HFF-Myc (cell line): Measurements from ENCODE around the gene LRRFIP2.

Source experiments
- DNase-seq: peaks from one replicate; pipeline ENCODE4 v3.0.0-alpha.2; 2011; ENCODE audit warnings: low read depth; ENCODE audit errors: extremely low read depth
- H3K4me3 ChIP-seq: replicated peaks from 2 replicates; pipeline ENCODE4 v1.5.1; 2011; ENCODE audit warnings: low read depth, mild to moderate bottlenecking, control low read depth, low read length
- TF ChIP-seq, protein P1 (sequence below): IDR thresholded peaks from 2 replicates; pipeline ENCODE4 v1.5.1; 2012; ENCODE audit warnings: mild to moderate bottlenecking, low read depth, low read length, control low read depth; ENCODE audit errors: missing control alignments

Gene LRRFIP2

DNA sequence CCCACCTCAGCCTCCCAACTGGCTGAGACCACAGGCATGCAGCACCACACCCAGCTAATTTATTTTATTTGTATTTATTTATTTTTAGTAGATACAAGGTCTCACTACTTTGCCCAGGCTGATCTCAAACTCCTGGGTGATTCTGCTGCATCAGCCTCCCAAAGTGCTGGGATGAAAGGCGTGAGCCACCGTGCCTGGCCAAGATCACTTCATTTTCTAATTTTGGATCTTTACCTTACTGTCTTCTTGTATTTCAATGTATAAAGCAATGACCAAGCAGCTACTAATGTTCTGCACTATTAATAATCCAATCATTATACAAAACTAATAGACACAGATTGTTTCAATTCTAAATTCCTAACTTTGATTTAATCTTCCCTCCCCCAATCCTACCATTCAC, 56.2 kb downstream of the LRRFIP2 start:
- no peak for DNase-seq

DNA sequence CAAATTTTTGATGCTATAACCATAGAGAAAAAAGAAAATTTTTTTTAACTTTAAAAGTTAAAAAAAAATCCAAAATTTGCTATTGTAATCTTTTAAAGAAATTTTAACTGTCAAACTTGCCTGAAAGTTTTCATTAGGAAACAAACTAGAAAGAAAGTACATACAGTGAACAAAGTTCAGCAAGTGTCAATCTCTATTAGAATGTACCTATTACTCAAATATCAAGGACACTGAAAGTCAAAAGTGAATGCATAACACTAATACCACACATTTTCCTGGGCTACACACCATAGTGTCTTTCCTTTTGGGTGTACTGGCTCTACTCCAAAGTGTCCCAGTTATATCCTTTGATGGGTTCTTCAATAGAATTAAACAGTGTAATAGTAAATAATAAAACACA, 56.8 kb downstream of the LRRFIP2 start:
- TF ChIP-seq, protein P1, sequence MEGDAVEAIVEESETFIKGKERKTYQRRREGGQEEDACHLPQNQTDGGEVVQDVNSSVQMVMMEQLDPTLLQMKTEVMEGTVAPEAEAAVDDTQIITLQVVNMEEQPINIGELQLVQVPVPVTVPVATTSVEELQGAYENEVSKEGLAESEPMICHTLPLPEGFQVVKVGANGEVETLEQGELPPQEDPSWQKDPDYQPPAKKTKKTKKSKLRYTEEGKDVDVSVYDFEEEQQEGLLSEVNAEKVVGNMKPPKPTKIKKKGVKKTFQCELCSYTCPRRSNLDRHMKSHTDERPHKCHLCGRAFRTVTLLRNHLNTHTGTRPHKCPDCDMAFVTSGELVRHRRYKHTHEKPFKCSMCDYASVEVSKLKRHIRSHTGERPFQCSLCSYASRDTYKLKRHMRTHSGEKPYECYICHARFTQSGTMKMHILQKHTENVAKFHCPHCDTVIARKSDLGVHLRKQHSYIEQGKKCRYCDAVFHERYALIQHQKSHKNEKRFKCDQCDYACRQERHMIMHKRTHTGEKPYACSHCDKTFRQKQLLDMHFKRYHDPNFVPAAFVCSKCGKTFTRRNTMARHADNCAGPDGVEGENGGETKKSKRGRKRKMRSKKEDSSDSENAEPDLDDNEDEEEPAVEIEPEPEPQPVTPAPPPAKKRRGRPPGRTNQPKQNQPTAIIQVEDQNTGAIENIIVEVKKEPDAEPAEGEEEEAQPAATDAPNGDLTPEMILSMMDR, result no peak
- H3K4me3 ChIP-seq, result no peak overlapping the region
- no peak for DNase-seq

More for the DNA sequence above, 56.2 kb downstream of the LRRFIP2 start:
- TF ChIP-seq, protein P1, result no peak
- H3K4me3 ChIP-seq, result no peak overlapping the region

DNA sequence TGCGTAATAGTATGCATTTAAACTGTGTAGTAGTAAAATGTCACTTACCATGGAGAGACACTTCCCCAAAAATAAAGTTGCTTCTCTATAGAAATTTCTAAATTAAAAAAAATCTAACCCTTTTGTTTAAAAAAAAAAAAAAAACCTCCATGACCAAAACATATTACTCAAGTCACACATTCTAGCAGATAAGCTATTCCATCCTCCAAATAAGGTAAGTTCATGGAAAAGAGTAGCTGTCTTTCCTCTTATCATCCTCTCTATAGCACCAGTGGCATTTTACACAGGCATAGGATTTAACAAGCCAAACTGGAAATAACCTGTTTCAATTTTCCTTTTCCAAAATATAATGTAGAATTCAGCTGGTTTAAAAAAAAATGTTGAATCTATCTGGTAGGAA, 57.4 kb downstream of the LRRFIP2 start:
- TF ChIP-seq, protein P1, result no peak
- DNase-seq, result no peak
- no peak overlapping the region for H3K4me3 ChIP-seq

DNA sequence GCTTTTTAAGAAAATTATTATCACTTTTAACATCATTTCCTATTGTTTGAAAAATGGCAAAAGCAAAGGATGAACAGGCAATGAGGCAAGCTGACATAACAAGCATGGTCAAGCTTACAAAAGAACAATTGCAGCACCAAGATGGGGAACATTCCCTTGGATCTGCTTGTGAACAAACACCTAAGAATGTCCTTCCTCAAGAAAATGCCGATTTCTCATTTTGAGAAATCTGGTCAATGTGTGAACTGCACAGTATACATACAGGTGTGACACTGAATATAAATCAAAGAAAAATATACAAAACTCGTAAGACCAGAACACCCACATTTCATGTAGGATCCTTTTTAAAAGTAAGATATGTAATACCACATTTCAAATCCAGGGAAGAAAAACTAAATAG, 58.9 kb downstream of the LRRFIP2 start:
- DNase-seq, result no peak
- TF ChIP-seq, protein P1, result no peak
- no peak overlapping the region for H3K4me3 ChIP-seq

DNA sequence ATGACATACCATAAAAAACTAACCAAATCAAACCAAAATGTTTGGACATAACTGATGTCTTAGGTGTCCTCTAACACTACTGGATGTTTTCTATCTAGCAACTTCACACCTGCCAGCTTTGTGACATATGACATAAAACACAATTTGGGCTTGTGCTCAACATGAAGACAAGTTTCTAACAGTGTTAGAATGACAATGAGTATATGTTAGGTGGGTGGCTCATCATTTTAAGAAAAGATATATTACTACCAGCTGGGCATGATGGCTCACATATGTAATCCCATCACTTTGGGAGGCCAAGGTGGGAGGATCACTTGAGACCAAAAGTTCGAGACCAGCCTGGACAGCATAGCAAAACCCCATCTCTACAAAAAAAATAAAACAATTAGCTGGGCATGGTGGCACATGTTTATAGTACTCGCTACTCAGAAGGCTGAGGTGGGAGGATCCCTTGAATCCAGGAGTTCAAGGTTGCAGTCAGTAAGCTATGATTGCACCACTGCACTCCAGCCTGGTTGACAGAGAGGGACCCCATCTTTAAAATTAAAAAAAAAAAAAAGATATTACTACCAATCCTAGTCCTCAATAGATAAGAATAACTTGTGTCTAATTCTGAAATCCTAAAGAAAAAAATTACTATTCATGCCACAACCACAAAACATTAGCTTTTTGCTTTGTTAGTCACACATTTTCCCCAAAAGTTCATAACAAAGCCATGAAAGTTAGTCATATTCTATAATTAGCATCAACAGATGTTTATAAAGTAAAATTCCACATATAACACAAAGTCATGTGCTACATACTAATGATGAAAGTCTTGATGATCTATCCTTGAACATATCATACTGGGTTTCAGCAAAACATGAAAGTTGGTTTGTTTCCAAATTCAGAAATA, 59.9 kb downstream of the LRRFIP2 start:
- TF ChIP-seq, protein P1, result no peak
- peak; percentile 36 for DNase-seq
- H3K4me3 ChIP-seq, result no peak overlapping the region

DNA sequence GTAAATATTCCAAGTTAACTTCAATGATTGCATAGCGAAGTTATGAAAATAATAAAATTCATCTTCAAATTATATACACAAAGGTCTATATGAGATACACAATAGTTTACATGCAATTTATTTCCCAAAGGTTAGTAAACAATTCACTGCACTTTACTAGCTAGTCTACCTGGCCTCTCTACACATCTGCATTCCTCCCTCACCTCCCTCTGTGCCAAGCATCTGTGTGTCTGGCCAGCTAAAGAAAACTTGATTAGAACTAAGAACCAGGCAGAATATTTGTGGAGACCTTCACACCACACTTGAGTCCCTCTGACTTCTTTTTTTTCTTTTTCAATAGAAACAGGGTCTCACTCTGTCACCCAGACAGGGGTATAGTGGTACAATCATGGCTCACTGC, 61.4 kb downstream of the LRRFIP2 start:
- H3K4me3 ChIP-seq, result no peak overlapping the region
- DNase-seq, result no peak

More for the DNA sequence above, 61.4 kb downstream of the LRRFIP2 start:
- TF ChIP-seq, protein P1, result no peak
